Mucosa of stomach (tissue), 1 donor: ENCODE measurements around the gene NAIF1.
"Not testable (repeated sequence)": the region's sequence is repeated elsewhere in the genome, so short reads cannot be mapped to it uniquely, and the experiment has no call there.

Experiments used
- H3K27me3 ChIP-seq: one replicate; pipeline ENCODE4 v1.7.0; 2013; ENCODE audit warnings: mild to moderate bottlenecking, low read length; ENCODE audit not compliant: control insufficient read depth, insufficient read depth
- H3K36me3 ChIP-seq: one replicate; pipeline ENCODE4 v1.7.0; 2013; ENCODE audit warnings: low read length; ENCODE audit not compliant: control insufficient read depth, insufficient read depth
- H3K4me1 ChIP-seq: one replicate; pipeline ENCODE4 v1.7.0; 2013; ENCODE audit warnings: mild to moderate bottlenecking, low read length; ENCODE audit not compliant: control insufficient read depth, insufficient read depth
- H3K4me3 ChIP-seq: one replicate; pipeline ENCODE4 v1.7.0; 2013; ENCODE audit warnings: low read length
- H3K9ac ChIP-seq: one replicate; pipeline ENCODE4 v1.7.0; 2013; ENCODE audit warnings: mild to moderate bottlenecking, low read length, moderate library complexity
- H3K9me3 ChIP-seq: one replicate; pipeline ENCODE4 v1.7.0; 2013; ENCODE audit warnings: mild to moderate bottlenecking, low read length, moderate library complexity; ENCODE audit not compliant: control insufficient read depth
- donor health status: Pancreatic carcinoma.

The NAIF1 gene

GRCh38 chr9:128045409-128045808, 21.7 kb downstream of the NAIF1 start:
- not testable (repeated sequence) for H3K4me3 ChIP-seq, H3K27me3 ChIP-seq, H3K9me3 ChIP-seq, H3K4me1 ChIP-seq, H3K36me3 ChIP-seq, H3K9ac ChIP-seq

- H3K36me3 ChIP-seq = no peaks in the 10 kb centered on the region
- H3K4me1 ChIP-seq = no peaks in the 10 kb centered on the region
- no peaks in the 10 kb centered on the region for H3K9me3 ChIP-seq
- no peak overlapping the region for H3K9ac ChIP-seq
- no peak overlapping the region for H3K4me3 ChIP-seq
- no peaks in the 10 kb centered on the region for H3K27me3 ChIP-seq
These were observed 23.7 kb downstream of the NAIF1 start for GRCh38 chr9:128043467-128043868.

- no peaks in the 10 kb centered on the region for H3K9me3 ChIP-seq
- H3K36me3 ChIP-seq = no peaks in the 10 kb centered on the region
- H3K27me3 ChIP-seq = no peaks in the 10 kb centered on the region
- H3K4me1 ChIP-seq = no peaks in the 10 kb centered on the region
- no peak overlapping the region for H3K9ac ChIP-seq
- no peak overlapping the region for H3K4me3 ChIP-seq
These were observed 25.1 kb downstream of the NAIF1 start for GRCh38 chr9:128042043-128042442.

- not testable (repeated sequence) for H3K4me3 ChIP-seq, H3K36me3 ChIP-seq, H3K4me1 ChIP-seq, H3K9ac ChIP-seq, H3K27me3 ChIP-seq, H3K9me3 ChIP-seq
These were observed 26.3 kb downstream of the NAIF1 start for GRCh38 chr9:128040783-128041182.

GRCh38 chr9:128036522-128036921, 30.6 kb downstream of the NAIF1 start:
- H3K9me3 ChIP-seq, H3K27me3 ChIP-seq, H3K9ac ChIP-seq, H3K4me3 ChIP-seq, H3K36me3 ChIP-seq: not testable (repeated sequence)
- peaks cover 15% of the 10 kb centered on the region for H3K4me1 ChIP-seq

GRCh38 chr9:128034821-128035652, 32.1 kb downstream of the NAIF1 start:
- H3K27me3 ChIP-seq = no peaks in the 10 kb centered on the region

GRCh38 chr9:128033609-128034008, 33.5 kb downstream of the NAIF1 start:
- H3K36me3 ChIP-seq = no peaks in the 10 kb centered on the region
- no peaks in the 10 kb centered on the region for H3K9me3 ChIP-seq
- no peak overlapping the region for H3K9ac ChIP-seq
- H3K27me3 ChIP-seq = no peaks in the 10 kb centered on the region
- peaks cover 15% of the 10 kb centered on the region for H3K4me1 ChIP-seq
- no peak overlapping the region for H3K4me3 ChIP-seq

More at GRCh38 chr9:128034821-128035652, 32.1 kb downstream of the NAIF1 start:
- no peaks in the 10 kb centered on the region for H3K36me3 ChIP-seq
- peaks cover 15% of the 10 kb centered on the region for H3K4me1 ChIP-seq
- no peaks in the 10 kb centered on the region for H3K9me3 ChIP-seq
- no peak overlapping the region for H3K9ac ChIP-seq
- no peak overlapping the region for H3K4me3 ChIP-seq

GRCh38 chr9:128027705-128028104, 39.4 kb downstream of the NAIF1 start:
- Histone ChIP-seq H3K4me1 (peaks cover 6% of the 10 kb centered on the region), H3K36me3 (no peaks in the 10 kb centered on the region), H3K27me3 (no peaks in the 10 kb centered on the region), H3K9ac (no peak overlapping the region), H3K9me3 (no peaks in the 10 kb centered on the region), H3K4me3 (no peak overlapping the region)

GRCh38 chr9:128026773-128027541, 40.2 kb downstream of the NAIF1 start:
- Histone ChIP-seq H3K4me3 (no peak overlapping the region), H3K27me3 (no peaks in the 10 kb centered on the region), H3K36me3 (no peaks in the 10 kb centered on the region), H3K9ac (peak overlapping the region; percentile 11), H3K4me1 (peaks cover 6% of the 10 kb centered on the region), H3K9me3 (no peaks in the 10 kb centered on the region)

- H3K4me1 ChIP-seq = peaks cover 6% of the 10 kb centered on the region
- no peaks in the 10 kb centered on the region for H3K9me3 ChIP-seq
- no peaks in the 10 kb centered on the region for H3K27me3 ChIP-seq
- H3K9ac ChIP-seq = no peak overlapping the region
- no peak overlapping the region for H3K4me3 ChIP-seq
- H3K36me3 ChIP-seq = no peaks in the 10 kb centered on the region
These were observed 40.8 kb downstream of the NAIF1 start for GRCh38 chr9:128026255-128026772.

- Histone ChIP-seq H3K9ac (no peak overlapping the region), H3K9me3 (no peaks in the 10 kb centered on the region), H3K36me3 (no peaks in the 10 kb centered on the region), H3K4me1 (peaks cover 6% of the 10 kb centered on the region), H3K27me3 (no peaks in the 10 kb centered on the region), H3K4me3 (no peak overlapping the region)
These were observed 41.4 kb downstream of the NAIF1 start for GRCh38 chr9:128025736-128026135.

GRCh38 chr9:128024761-128025308, 42.3 kb downstream of the NAIF1 start:
- Histone ChIP-seq H3K9ac (no peak overlapping the region), H3K4me3 (no peak overlapping the region), H3K9me3 (no peaks in the 10 kb centered on the region), H3K4me1 (peaks cover 6% of the 10 kb centered on the region), H3K36me3 (no peaks in the 10 kb centered on the region), H3K27me3 (no peaks in the 10 kb centered on the region)
